Fibroblast of pulmonary artery (primary cell): ENCODE results near the gene WASL.

ENCODE experiments used
- DNase-seq: peaks from one replicate; pipeline ENCODE4 v3.0.0-alpha.2; 2010; ENCODE audit warnings: low read depth
- H3K4me3 ChIP-seq: replicated peaks from 2 replicates; pipeline ENCODE4 v1.5.1; 2011; ENCODE audit warnings: low read depth, mild to moderate bottlenecking, control low read depth, low read length, moderate library complexity
- CTCF ChIP-seq: IDR thresholded peaks from 2 replicates; pipeline ENCODE4 v1.5.1; 2011; ENCODE audit warnings: mild to moderate bottlenecking, control low read depth, low read length, inconsistent platforms; ENCODE audit errors: missing control alignments

Gene WASL

GRCh38 chr7:123675181-123675473, 73.7 kb downstream of the WASL start:
- DNase-seq = peak; percentile 69
- no peak for TF ChIP-seq CTCF
- H3K4me3 ChIP-seq = no peak overlapping the region

- TF ChIP-seq CTCF = no peak
- no peak for DNase-seq
- H3K4me3 ChIP-seq = no peak overlapping the region
Observed at GRCh38 chr7:123674399-123675180, 74.2 kb downstream of the WASL start.

- DNase-seq = no peak
- no peak for TF ChIP-seq CTCF
- no peak overlapping the region for H3K4me3 ChIP-seq
Observed at GRCh38 chr7:123673752-123674398, 74.9 kb downstream of the WASL start.

GRCh38 chr7:123673137-123673732, 75.6 kb downstream of the WASL start:
- no peak overlapping the region for H3K4me3 ChIP-seq
- no peak for DNase-seq
- TF ChIP-seq CTCF = no peak

GRCh38 chr7:123669485-123669884, 79.3 kb downstream of the WASL start:
- no peak overlapping the region for H3K4me3 ChIP-seq
- TF ChIP-seq CTCF = no peak
- DNase-seq = no peak

- DNase-seq = no peak
- TF ChIP-seq CTCF = no peak
- H3K4me3 ChIP-seq = no peak overlapping the region
Observed at GRCh38 chr7:123666492-123666891, 82.3 kb downstream of the WASL start.

GRCh38 chr7:123665896-123666295, 82.9 kb downstream of the WASL start:
- H3K4me3 ChIP-seq = no peak overlapping the region
- TF ChIP-seq CTCF = no peak
- no peak for DNase-seq
